SK-N-SH (cell line): ENCODE results near the gene DDI1.

ENCODE experiments used
- EZH2phosphoT487 ChIP-seq: fragments of 200-600 bp; sonication (generic); IDR thresholded peaks from 2 replicates; pipeline ENCODE4 v1.6.1; 2017; ENCODE audit warnings: low read depth, mixed run types, mild to moderate bottlenecking, antibody characterized with exemption, moderate library complexity, borderline replicate concordance
- FOXM1 ChIP-seq: IDR thresholded peaks from 2 replicates; pipeline ENCODE4 v1.4.0; 2012; ENCODE audit warnings: low read depth, mild to moderate bottlenecking
- JUND ChIP-seq: IDR thresholded peaks from 2 replicates; pipeline ENCODE4 v1.4.0; 2012
- POLR2AphosphoS5 ChIP-seq: IDR thresholded peaks from 2 replicates; pipeline ENCODE4 v1.6.1; 2012; ENCODE audit warnings: low read depth, low read length
- RFX5 ChIP-seq: IDR thresholded peaks from 2 replicates; pipeline ENCODE4 v1.6.1; 2012; ENCODE audit warnings: mild to moderate bottlenecking, improper control_type of control experiment, low read length
- YY1 ChIP-seq: IDR thresholded peaks from 2 replicates; pipeline ENCODE4 v1.4.0; 2012; ENCODE audit warnings: low read depth, mild to moderate bottlenecking
- TF ChIP-seq, protein P1 (sequence below): fragments of 200-600 bp; sonication (generic); IDR thresholded peaks from 2 replicates; pipeline ENCODE4 v1.6.1; 2017; ENCODE audit warnings: antibody characterized with exemption, mild to moderate bottlenecking, moderate library complexity
- TF ChIP-seq, protein P2 (sequence below): fragments of 150-350 bp; IDR thresholded peaks from 2 replicates; pipeline ENCODE4 v1.6.1; 2017; ENCODE audit warnings: antibody characterized with exemption, low read length, low read depth, borderline replicate concordance
- TF ChIP-seq, protein P3 (sequence below): IDR thresholded peaks from 2 replicates; pipeline ENCODE4 v1.4.0; 2012; ENCODE audit warnings: low read depth

DNA sequence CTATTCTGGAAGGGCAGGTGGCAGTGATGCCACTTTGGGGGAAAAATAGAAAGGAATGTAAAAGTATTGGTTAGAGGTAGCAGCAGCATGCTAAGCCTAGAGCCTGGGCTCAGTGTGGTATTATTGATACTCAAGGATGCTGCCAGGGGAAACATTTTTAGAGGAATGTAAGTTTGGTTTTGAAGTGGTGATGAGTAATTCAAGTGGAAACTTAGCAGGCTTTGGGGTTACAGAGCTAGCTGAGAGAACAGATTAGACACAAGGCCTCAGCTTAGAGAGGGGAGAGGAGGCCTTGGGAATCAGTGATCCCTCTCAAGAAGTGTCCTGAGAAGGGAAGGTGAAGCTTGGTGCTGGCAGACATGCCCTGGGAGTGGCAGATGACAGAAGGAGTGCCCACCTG lies 32.9 kb upstream of the DDI1 start:
- no peak for TF ChIP-seq YY1
- TF ChIP-seq, protein P1, sequence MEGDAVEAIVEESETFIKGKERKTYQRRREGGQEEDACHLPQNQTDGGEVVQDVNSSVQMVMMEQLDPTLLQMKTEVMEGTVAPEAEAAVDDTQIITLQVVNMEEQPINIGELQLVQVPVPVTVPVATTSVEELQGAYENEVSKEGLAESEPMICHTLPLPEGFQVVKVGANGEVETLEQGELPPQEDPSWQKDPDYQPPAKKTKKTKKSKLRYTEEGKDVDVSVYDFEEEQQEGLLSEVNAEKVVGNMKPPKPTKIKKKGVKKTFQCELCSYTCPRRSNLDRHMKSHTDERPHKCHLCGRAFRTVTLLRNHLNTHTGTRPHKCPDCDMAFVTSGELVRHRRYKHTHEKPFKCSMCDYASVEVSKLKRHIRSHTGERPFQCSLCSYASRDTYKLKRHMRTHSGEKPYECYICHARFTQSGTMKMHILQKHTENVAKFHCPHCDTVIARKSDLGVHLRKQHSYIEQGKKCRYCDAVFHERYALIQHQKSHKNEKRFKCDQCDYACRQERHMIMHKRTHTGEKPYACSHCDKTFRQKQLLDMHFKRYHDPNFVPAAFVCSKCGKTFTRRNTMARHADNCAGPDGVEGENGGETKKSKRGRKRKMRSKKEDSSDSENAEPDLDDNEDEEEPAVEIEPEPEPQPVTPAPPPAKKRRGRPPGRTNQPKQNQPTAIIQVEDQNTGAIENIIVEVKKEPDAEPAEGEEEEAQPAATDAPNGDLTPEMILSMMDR: no peak
- TF ChIP-seq EZH2phosphoT487: no peak
- TF ChIP-seq POLR2AphosphoS5: no peak
- TF ChIP-seq, protein P2, sequence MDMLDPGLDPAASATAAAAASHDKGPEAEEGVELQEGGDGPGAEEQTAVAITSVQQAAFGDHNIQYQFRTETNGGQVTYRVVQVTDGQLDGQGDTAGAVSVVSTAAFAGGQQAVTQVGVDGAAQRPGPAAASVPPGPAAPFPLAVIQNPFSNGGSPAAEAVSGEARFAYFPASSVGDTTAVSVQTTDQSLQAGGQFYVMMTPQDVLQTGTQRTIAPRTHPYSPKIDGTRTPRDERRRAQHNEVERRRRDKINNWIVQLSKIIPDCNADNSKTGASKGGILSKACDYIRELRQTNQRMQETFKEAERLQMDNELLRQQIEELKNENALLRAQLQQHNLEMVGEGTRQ: no peak
- TF ChIP-seq, protein P3, sequence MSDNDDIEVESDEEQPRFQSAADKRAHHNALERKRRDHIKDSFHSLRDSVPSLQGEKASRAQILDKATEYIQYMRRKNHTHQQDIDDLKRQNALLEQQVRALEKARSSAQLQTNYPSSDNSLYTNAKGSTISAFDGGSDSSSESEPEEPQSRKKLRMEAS: no peak
- no peak for TF ChIP-seq FOXM1
- TF ChIP-seq JUND: no peak
- no peak for TF ChIP-seq RFX5
